ENCODE results near the gene FCAMR.

DNA sequence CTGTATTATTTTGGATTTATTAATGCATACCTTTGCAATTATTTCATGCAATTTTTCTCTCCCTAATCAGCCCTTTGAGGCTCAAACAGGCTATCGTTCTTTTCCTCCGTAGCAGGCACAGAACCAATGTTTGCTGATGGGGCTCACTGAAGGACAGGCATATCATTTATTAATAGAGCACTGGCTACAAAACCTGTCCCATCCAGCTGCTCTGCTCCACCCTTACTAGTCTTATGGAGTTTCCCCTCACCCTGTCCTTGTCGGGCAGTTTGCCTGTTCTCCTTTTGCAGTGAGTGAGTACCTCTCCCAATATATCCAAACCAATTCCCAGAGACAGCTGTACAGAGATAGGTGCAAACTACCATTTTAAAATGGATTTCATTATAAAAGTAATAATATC, 16.6 kb upstream of the FCAMR start:
- no peak for TF ChIP-seq POLR2A (IDR thresholded peaks at IDR 0.05)
- TF ChIP-seq, protein P1, sequence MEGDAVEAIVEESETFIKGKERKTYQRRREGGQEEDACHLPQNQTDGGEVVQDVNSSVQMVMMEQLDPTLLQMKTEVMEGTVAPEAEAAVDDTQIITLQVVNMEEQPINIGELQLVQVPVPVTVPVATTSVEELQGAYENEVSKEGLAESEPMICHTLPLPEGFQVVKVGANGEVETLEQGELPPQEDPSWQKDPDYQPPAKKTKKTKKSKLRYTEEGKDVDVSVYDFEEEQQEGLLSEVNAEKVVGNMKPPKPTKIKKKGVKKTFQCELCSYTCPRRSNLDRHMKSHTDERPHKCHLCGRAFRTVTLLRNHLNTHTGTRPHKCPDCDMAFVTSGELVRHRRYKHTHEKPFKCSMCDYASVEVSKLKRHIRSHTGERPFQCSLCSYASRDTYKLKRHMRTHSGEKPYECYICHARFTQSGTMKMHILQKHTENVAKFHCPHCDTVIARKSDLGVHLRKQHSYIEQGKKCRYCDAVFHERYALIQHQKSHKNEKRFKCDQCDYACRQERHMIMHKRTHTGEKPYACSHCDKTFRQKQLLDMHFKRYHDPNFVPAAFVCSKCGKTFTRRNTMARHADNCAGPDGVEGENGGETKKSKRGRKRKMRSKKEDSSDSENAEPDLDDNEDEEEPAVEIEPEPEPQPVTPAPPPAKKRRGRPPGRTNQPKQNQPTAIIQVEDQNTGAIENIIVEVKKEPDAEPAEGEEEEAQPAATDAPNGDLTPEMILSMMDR (IDR thresholded peaks at IDR 0.05), result no peak
